WTC11 (cell line): ENCODE data around the gene TFDP1. TPM values are rescaled to one million over a fixed set of nuclear protein-coding genes. Genes with fewer than 3 reads are reported as not detected.

Source experiments
- ATAC-seq: fragments of 200-7000 bp; cut with Tn5 transposase; 2 replicates; pipeline ENCODE4 v1.10.0; 2021; ENCODE audit warnings: mild to moderate bottlenecking, moderate library complexity
- CTCF ChIA-PET: fragments of 300-600 bp; sonication (Branson Sonifier 250); formaldehyde crosslinking; loops from one replicate; lab custom pipeline; 2021; ENCODE audit warnings: antibody characterized with exemption; lab: Charles Lee
- POLR2A ChIA-PET: fragments of 350-600 bp; sonication (Branson Sonifier 250); formaldehyde crosslinking; loops from one replicate; lab custom pipeline; 2021; ENCODE audit warnings: antibody characterized with exemption; lab: Charles Lee
- DNase-seq: peaks from one replicate; pipeline ENCODE4 v3.0.0; 2021; ENCODE audit warnings: low spot score
- H3K27ac Mint-ChIP-seq: 2 replicates; pipeline ENCODE4 v1.8.0; 2021; ENCODE audit warnings: mixed read lengths
- H3K27me3 Mint-ChIP-seq: 2 replicates; pipeline ENCODE4 v1.8.0; 2021; ENCODE audit warnings: low read depth, mild to moderate bottlenecking, moderate library complexity, mixed read lengths
- H3K36me3 Mint-ChIP-seq: 2 replicates; pipeline ENCODE4 v1.8.0; 2021; ENCODE audit warnings: mixed read lengths
- H3K4me1 Mint-ChIP-seq: 2 replicates; pipeline ENCODE4 v1.8.0; 2022; ENCODE audit warnings: mixed read lengths
- H3K4me3 Mint-ChIP-seq: 2 replicates; pipeline ENCODE4 v1.8.0; 2021; ENCODE audit warnings: mild to moderate bottlenecking, moderate library complexity, mixed read lengths
- H3K9me3 Mint-ChIP-seq: 2 replicates; pipeline ENCODE4 v1.8.0; 2021; ENCODE audit warnings: mixed read lengths
- AR ChIP-seq: fragments of 250-450 bp; sonication (Bioruptor Pico); IDR thresholded peaks from 2 replicates; pipeline ENCODE4 v1.9.0; 2021; ENCODE audit warnings: mild to moderate bottlenecking
- ATF3 ChIP-seq: sonication (generic); formaldehyde crosslinking; conservative IDR thresholded peaks from 2 replicates; pipeline ENCODE4 v1.8.1; 2022; ENCODE audit warnings: mild to moderate bottlenecking, missing genetic modification reagents
- CDX4 ChIP-seq: fragments of 250-450 bp; sonication (Bioruptor Pico); IDR thresholded peaks from 2 replicates; pipeline ENCODE4 v1.9.0; 2021; ENCODE audit warnings: moderate library complexity, mild to moderate bottlenecking, inconsistent platforms, borderline replicate concordance
- E2F1 ChIP-seq: sonication (generic); formaldehyde crosslinking; IDR thresholded peaks from 2 replicates; pipeline ENCODE4 v1.8.0; 2022; ENCODE audit warnings: mild to moderate bottlenecking, missing genetic modification reagents
- ESRRA ChIP-seq: sonication (generic); formaldehyde crosslinking; IDR thresholded peaks from 2 replicates; pipeline ENCODE4 v1.8.1; 2022; ENCODE audit warnings: mild to moderate bottlenecking, missing genetic modification reagents, borderline replicate concordance
- FOXJ3 ChIP-seq: sonication (generic); formaldehyde crosslinking; IDR thresholded peaks from 2 replicates; pipeline ENCODE4 v1.9.0; 2021; ENCODE audit warnings: missing genetic modification reagents, mild to moderate bottlenecking, borderline replicate concordance
- FOXK1 ChIP-seq: sonication (generic); formaldehyde crosslinking; IDR thresholded peaks from 2 replicates; pipeline ENCODE4 v1.8.0; 2022; ENCODE audit warnings: mild to moderate bottlenecking, moderate library complexity, missing genetic modification reagents
- GABPB1 ChIP-seq: sonication (generic); formaldehyde crosslinking; IDR thresholded peaks from 2 replicates; pipeline ENCODE4 v1.8.1; 2023; ENCODE audit warnings: mild to moderate bottlenecking, missing genetic modification reagents
- HMGA2 ChIP-seq: fragments of 250-450 bp; sonication (Bioruptor Pico); IDR thresholded peaks from 2 replicates; pipeline ENCODE4 v1.4.0; 2021; ENCODE audit warnings: mild to moderate bottlenecking, moderate library complexity
- IRF1 ChIP-seq: sonication (generic); formaldehyde crosslinking; IDR thresholded peaks from 2 replicates; pipeline ENCODE4 v1.8.0; 2023; ENCODE audit warnings: missing genetic modification reagents
- JUN ChIP-seq: sonication (generic); formaldehyde crosslinking; IDR thresholded peaks from 2 replicates; pipeline ENCODE4 v1.8.0; 2023; ENCODE audit warnings: mild to moderate bottlenecking, missing genetic modification reagents
- MYBL2 ChIP-seq: sonication (generic); formaldehyde crosslinking; IDR thresholded peaks from 2 replicates; pipeline ENCODE4 v1.8.1; 2023; ENCODE audit warnings: mild to moderate bottlenecking, moderate library complexity, missing genetic modification reagents
- NR2C2 ChIP-seq: sonication (generic); formaldehyde crosslinking; IDR thresholded peaks from 2 replicates; pipeline ENCODE4 v1.8.0; 2022; ENCODE audit warnings: mild to moderate bottlenecking, missing genetic modification reagents
- OVOL2 ChIP-seq: fragments of 250-450 bp; sonication (Bioruptor Pico); IDR thresholded peaks from 2 replicates; pipeline ENCODE4 v1.9.0; 2021; ENCODE audit warnings: mild to moderate bottlenecking, borderline replicate concordance
- PRRX2 ChIP-seq: fragments of 250-450 bp; sonication (Bioruptor Pico); IDR thresholded peaks from 2 replicates; pipeline ENCODE4 v1.8.0; 2021; ENCODE audit warnings: mild to moderate bottlenecking
- TEAD1 ChIP-seq: sonication (generic); formaldehyde crosslinking; IDR thresholded peaks from 2 replicates; pipeline ENCODE4 v1.8.0; 2022; ENCODE audit warnings: mild to moderate bottlenecking, missing genetic modification reagents
- TP53 ChIP-seq: sonication (generic); formaldehyde crosslinking; IDR thresholded peaks from 2 replicates; pipeline ENCODE4 v1.8.1; 2023; ENCODE audit warnings: mild to moderate bottlenecking, missing genetic modification reagents
- USF1 ChIP-seq: sonication (generic); formaldehyde crosslinking; IDR thresholded peaks from 2 replicates; pipeline ENCODE4 v1.8.0; 2022; ENCODE audit warnings: mild to moderate bottlenecking, missing genetic modification reagents
- ZNF138 ChIP-seq: sonication (generic); formaldehyde crosslinking; conservative IDR thresholded peaks from 2 replicates; pipeline ENCODE4 v1.8.1; 2022; ENCODE audit warnings: mild to moderate bottlenecking, moderate library complexity, missing genetic modification reagents
- ZNF219 ChIP-seq: sonication (generic); formaldehyde crosslinking; IDR thresholded peaks from 2 replicates; pipeline ENCODE4 v1.8.0; 2023; ENCODE audit warnings: missing genetic modification reagents, mild to moderate bottlenecking, borderline replicate concordance
- ZNF281 ChIP-seq: sonication (generic); formaldehyde crosslinking; IDR thresholded peaks from 2 replicates; pipeline ENCODE4 v1.8.0; 2023; ENCODE audit warnings: mild to moderate bottlenecking, missing genetic modification reagents
- ZNF416 ChIP-seq: fragments of 250-450 bp; sonication (Bioruptor Pico); IDR thresholded peaks from 2 replicates; pipeline ENCODE4 v1.9.0; 2021; ENCODE audit warnings: mild to moderate bottlenecking, inconsistent platforms
- ZNF532 ChIP-seq: fragments of 250-450 bp; sonication (Bioruptor Pico); IDR thresholded peaks from 2 replicates; pipeline ENCODE4 v1.9.0; 2021; ENCODE audit warnings: mild to moderate bottlenecking, borderline replicate concordance
- ZNF671 ChIP-seq: fragments of 250-450 bp; sonication (Bioruptor Pico); IDR thresholded peaks from 2 replicates; pipeline ENCODE4 v1.8.0; 2021; ENCODE audit warnings: mild to moderate bottlenecking
- total RNA-seq: library from RNA; stranded (reverse); gene quantifications from 3 replicates; pipeline ENCODE4 v1.2.3, GENCODE V29; 2021

Gene TFDP1
- total RNA-seq, 1 experiment from 2014 or later, result 61.2 TPM

- TF ChIP-seq AR (CRISPR knock-in tag), result no peak
- no peak for TF ChIP-seq FOXJ3 (CRISPR knock-in tag)
- TF ChIP-seq ZNF281 (CRISPR knock-in tag), result no peak
- no peak for TF ChIP-seq JUN (CRISPR knock-in tag)
- no peak for TF ChIP-seq TEAD1 (CRISPR knock-in tag)
- TF ChIP-seq TP53, result no peak
- TF ChIP-seq ESRRA (CRISPR knock-in tag), result no peak
- TF ChIP-seq ATF3, result no peak
These were observed 25.5 kb upstream of the TFDP1 start (continued) for GRCh38 chr13:113559061-113559460.

GRCh38 chr13:113559901-113560644 lies 24.5 kb upstream of the TFDP1 start:
- Mint-ChIP-seq H3K27me3 (no peaks in the 10 kb centered on the region), H3K4me1 (0 out of 2 replicates have a peak, but pooled peaks cover 2% of the 10 kb centered on the region), H3K9me3 (no peaks in the 10 kb centered on the region), H3K4me3 (no peak overlapping the region), H3K27ac (no peak overlapping the region), H3K36me3 (no peaks in the 10 kb centered on the region)
- no peak for ATAC-seq
- DNase-seq, result no peak
- ChIA-PET CTCF (interaction anchor here (1.0 kb wide), 1 partner anchor 13 kb away, joined by 3 read pairs; no protein-coding TSS in a partner anchor), POLR2A (no interaction called here)
- TF ChIP-seq CDX4 (CRISPR knock-in tag) (no peak), PRRX2 (no peak), ZNF416 (CRISPR knock-in tag) (no peak), GABPB1 (CRISPR knock-in tag) (no peak), ZNF219 (CRISPR knock-in tag) (no peak), ZNF671 (CRISPR knock-in tag) (no peak), HMGA2 (CRISPR knock-in tag) (no peak), USF1 (CRISPR knock-in tag) (no peak), FOXK1 (CRISPR knock-in tag) (no peak), ZNF138 (no peak), IRF1 (CRISPR knock-in tag) (no peak), E2F1 (CRISPR knock-in tag) (no peak), MYBL2 (CRISPR knock-in tag) (no peak), NR2C2 (CRISPR knock-in tag) (no peak), OVOL2 (CRISPR knock-in tag) (no peak), ZNF532 (CRISPR knock-in tag) (no peak)
